Psoas muscle (tissue), 8 donors: ENCODE data around the gene CNOT9. TPM values are rescaled to one million over a fixed set of nuclear protein-coding genes. Genes with fewer than 3 reads are reported as not detected.

Experiments
- ATAC-seq, 4 donors: fragments of 200-7000 bp; cut with Tn5 transposase; one replicate each; pipeline ENCODE4 v1.9.1; 2020; ENCODE audit warnings: moderate library complexity in 3 of 4, mild to moderate bottlenecking in 2 of 4
- DNase-seq, 2 donors: peaks; one replicate each; pipeline ENCODE4 v3.0.0-alpha.2; 2020
- H3K27ac ChIP-seq: fragments of 200-600 bp; one replicate; pipeline ENCODE4 v1.8.0; 2022
- H3K27me3 ChIP-seq, 3 donors: fragments of 200-600 bp in 1 of 3; one replicate each; pipeline versions ENCODE4 v1.6.1 to v1.8.0; 2013 to 2022; ENCODE audit warnings: low read length in 2 of 3, mild to moderate bottlenecking in 2 of 3, moderate library complexity in 1 of 3; ENCODE audit not compliant: insufficient read depth in 3 of 3
- H3K36me3 ChIP-seq, 2 donors: fragments of 200-600 bp in 1 of 2; one replicate each; pipeline versions ENCODE4 v1.6.1 to v1.8.0; 2013 to 2022; ENCODE audit warnings: low read depth in 1 of 2, mild to moderate bottlenecking in 1 of 2, moderate library complexity in 1 of 2; ENCODE audit not compliant: insufficient read depth in 1 of 2
- H3K4me1 ChIP-seq: fragments of 200-600 bp; one replicate; pipeline ENCODE4 v1.8.0; 2022
- H3K4me3 ChIP-seq: fragments of 200-600 bp; one replicate; pipeline ENCODE4 v1.8.0; 2022; ENCODE audit warnings: mild to moderate bottlenecking
- H3K9me3 ChIP-seq: fragments of 200-600 bp; one replicate; pipeline ENCODE4 v1.8.0; 2022
- WGBS, 3 donors: extraction: QIAGEN DNeasy Blood & Tissue Kit; methylation state at CpG; one replicate each; pipeline versions ENCODE4 v1.1.6 to v1.1.7; 2013; 5-methylcytosine and 5-hydroxymethylcytosine counted together
- intact Hi-C, 2 donors: fragments of 100-400 bp; cut with DNase I; formaldehyde crosslinking; loops; one replicate each; pipeline versions ENCODE4 v1.11.0 to v1.14.2; 2022
- polyA plus RNA-seq, 3 donors: library from polyadenylated mRNA; stranded (reverse); fragments of 200-250 nt; gene quantifications; one replicate each; pipeline ENCODE4 v1.2.3, GENCODE V29; 2013
- total RNA-seq, 4 donors: library from RNA; stranded (reverse); fragmentation: NEBNext Ultra II Directional in 2 of 4; extraction: Animal tissue kit (Norgen Biotek cat#: 25700) in 2 of 4; gene quantifications; one replicate each; pipeline versions ENCODE4 v1.2.1 to v1.2.4, GENCODE V29; 2021 to 2023
- TF ChIP-seq, protein P1 (sequence below): fragments of 200-600 bp; IDR thresholded peaks from one replicate; pipeline ENCODE4 v1.8.0; 2022; ENCODE audit warnings: antibody characterized with exemption
- donor health status: healthy with polysubstance abuse.
- donor health status: DM: no; HTN: no; CAD: no; lungs with moderate emphysema.
- donor health status: Bipolar disorder and iron deficiency.
- donor health status: healthy.
- donor health status: DM: yes; HTN: yes; CAD: no.
- donor health status: DM: no; HTN: no; CAD: no.
- donor health status: DM: no; HTN: no; CAD: no.
- donor health status: DM: yes; HTN: yes; CAD: no.

Gene CNOT9
- total and polyA plus RNA-seq, 7 donors = 12.3 to 22.9 (median 17.9) TPM

DNA sequence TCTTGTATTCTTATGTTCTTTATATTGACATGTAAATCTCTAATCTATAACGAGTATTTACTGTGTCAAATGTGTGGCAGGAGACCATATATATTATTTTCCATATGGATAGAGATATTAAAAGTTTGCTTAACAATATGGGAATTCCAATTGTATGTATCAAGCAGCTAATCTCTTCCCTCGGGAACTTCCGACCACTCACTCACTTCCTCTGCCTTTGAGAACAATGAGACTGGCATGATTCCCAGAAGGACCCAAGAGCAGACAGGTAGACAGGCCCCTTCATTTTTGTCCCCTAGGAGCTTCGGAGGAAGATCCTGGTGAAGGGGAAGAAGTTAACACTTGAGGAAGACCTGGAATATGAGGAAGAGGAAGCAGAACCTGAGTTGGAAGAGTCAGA lies 63.2 kb downstream of the CNOT9 start:
- H3K27me3 ChIP-seq = no peaks in the 10 kb centered on the region
- ATAC-seq = no peak
- no peak overlapping the region for H3K27ac ChIP-seq
- WGBS, 3 donors = 67 to 69% (median 67%) methylated on average over 4 of the region's 4 CpGs
- no peak overlapping the region for H3K4me3 ChIP-seq
- H3K9me3 ChIP-seq = no peaks in the 10 kb centered on the region
- peaks cover 14 to 97% of the 10 kb centered on the region in 2 donors for H3K36me3 ChIP-seq
- TF ChIP-seq, protein P1, sequence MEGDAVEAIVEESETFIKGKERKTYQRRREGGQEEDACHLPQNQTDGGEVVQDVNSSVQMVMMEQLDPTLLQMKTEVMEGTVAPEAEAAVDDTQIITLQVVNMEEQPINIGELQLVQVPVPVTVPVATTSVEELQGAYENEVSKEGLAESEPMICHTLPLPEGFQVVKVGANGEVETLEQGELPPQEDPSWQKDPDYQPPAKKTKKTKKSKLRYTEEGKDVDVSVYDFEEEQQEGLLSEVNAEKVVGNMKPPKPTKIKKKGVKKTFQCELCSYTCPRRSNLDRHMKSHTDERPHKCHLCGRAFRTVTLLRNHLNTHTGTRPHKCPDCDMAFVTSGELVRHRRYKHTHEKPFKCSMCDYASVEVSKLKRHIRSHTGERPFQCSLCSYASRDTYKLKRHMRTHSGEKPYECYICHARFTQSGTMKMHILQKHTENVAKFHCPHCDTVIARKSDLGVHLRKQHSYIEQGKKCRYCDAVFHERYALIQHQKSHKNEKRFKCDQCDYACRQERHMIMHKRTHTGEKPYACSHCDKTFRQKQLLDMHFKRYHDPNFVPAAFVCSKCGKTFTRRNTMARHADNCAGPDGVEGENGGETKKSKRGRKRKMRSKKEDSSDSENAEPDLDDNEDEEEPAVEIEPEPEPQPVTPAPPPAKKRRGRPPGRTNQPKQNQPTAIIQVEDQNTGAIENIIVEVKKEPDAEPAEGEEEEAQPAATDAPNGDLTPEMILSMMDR = no peak
- DNase-seq = no peak
- intact Hi-C loops = no loop called here
- H3K4me1 ChIP-seq = no peaks in the 10 kb centered on the region

DNA sequence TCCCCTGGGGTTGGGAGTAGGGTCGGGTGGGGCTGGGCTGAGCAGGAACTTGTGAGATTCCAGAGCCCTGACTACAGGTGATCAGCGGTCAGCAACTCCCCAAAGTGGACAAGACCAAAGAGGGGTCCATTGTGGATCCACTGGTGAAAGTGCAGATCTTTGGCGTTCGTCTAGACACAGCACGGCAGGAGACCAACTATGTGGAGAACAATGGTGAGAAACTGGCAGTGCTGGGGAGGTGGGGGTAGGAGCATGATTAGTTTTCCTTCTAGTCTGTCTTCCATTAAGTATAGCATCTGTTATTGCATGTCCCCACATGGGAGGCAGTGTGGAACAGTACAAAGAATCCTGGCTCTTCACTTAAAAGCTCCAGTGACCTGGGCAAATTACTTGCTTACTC lies 67.1 kb downstream of the CNOT9 start:
- Histone ChIP-seq H3K36me3 (peaks cover 17 to 100% of the 10 kb centered on the region in 2 donors), H3K4me3 (no peak overlapping the region), H3K4me1 (no peaks in the 10 kb centered on the region), H3K27ac (no peak overlapping the region), H3K27me3 (no peaks in the 10 kb centered on the region), H3K9me3 (no peaks in the 10 kb centered on the region)
- no peak for ATAC-seq
- intact Hi-C loops = no loop called here
- WGBS, 3 donors = 87 to 92% (median 90%) methylated on average over 5 of the region's 5 CpGs
- no peak for DNase-seq
- TF ChIP-seq, protein P1 = no peak

DNA sequence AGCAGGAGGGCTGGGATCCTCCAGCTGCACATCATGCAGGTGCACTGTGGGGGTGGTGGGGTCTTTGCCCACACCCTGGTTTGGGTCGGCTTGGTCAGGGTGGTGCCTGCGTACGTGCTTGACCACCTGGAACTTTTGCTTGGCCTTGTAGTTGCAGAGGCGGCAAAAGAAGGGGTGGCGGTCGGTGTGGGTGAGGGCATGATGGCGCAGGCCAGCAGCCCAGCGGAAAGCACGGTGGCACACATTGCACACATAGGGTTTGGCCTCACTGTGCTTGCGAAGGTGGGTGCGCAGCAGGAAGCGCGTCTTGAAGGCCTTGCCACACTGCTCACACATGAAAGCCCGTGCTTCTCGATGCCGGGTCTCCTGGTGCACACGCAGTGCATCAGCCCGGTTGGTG lies 69.7 kb downstream of the CNOT9 start:
- H3K36me3 ChIP-seq = peaks cover 15 to 98% of the 10 kb centered on the region in 2 donors

DNA sequence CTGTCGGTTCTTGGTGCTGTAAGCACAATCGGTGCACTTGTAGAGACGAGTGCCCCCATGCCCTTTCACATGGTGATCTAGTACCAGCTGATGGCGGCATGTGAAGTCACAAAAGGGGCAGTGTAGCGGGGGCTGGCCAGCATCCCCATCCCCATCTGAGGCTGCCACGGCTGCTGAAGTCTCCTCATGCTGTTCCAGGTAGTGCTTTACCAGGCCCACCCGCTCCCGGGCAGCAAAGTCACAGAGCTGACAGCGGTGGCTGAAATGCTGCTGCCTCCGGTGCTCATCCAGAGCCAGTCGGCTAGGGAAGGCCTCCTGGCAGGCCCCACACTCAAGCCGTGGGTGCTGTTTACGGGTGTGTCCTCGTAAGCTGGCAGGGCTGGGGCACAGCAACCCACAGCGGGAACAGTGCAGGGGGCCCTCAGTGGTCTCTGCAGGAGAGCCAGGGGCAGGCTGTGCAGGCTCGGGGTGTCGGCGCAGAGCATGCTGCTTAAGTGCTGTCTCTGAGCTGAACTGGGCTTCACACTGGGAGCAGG lies 73.5 kb downstream of the CNOT9 start:
- Histone ChIP-seq H3K36me3 (peaks cover 13 to 97% of the 10 kb centered on the region in 2 donors), H3K27me3 (no peaks in the 10 kb centered on the region), H3K4me1 (no peaks in the 10 kb centered on the region), H3K9me3 (no peaks in the 10 kb centered on the region), H3K27ac (no peak overlapping the region), H3K4me3 (no peak overlapping the region)
- TF ChIP-seq, protein P1 = no peak
- ATAC-seq (peak in 2 of 4 donors; percentile 22 to 24), DNase-seq (no peak)
- whole genome bisulfite sequencing, 3 donors = 79 to 94% (median 84%) methylated on average over 18 of the region's 18 CpGs
- intact Hi-C loops = no loop called here

More for the DNA sequence above, 69.7 kb downstream of the CNOT9 start:
- Histone ChIP-seq H3K4me1 (no peaks in the 10 kb centered on the region), H3K9me3 (no peaks in the 10 kb centered on the region), H3K27me3 (no peaks in the 10 kb centered on the region), H3K4me3 (no peak overlapping the region), H3K27ac (no peak overlapping the region)
- ATAC-seq (no peak), DNase-seq (no peak)
- intact Hi-C loops = no loop called here
- WGBS, 3 donors = 96 to 97% (median 97%) methylated on average over 18 of the region's 18 CpGs
- TF ChIP-seq, protein P1 = no peak

DNA sequence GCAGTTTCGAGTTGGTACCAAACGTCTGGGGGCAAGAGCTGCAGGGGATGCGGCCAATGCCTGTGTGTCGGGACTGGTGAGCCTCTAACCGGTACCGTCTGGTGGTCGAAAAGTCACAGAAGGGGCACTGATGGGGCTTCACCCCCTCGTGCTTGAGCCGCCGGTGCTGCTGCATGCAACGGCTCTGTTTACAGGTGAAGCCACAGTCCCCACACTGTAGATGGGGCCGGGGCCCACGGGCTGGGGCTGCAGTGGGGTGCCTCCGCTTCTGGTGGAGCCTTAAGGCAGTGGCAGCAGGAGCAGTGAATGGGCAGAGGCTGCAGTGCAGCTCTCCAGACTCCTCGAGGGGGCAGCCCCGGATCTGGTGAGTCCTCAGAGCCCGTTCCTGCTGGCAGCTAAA lies 74.1 kb downstream of the CNOT9 start:
- WGBS, 3 donors = 82 to 87% (median 83%) methylated on average over 17 of the region's 17 CpGs
- Histone ChIP-seq H3K27ac (no peak overlapping the region), H3K4me1 (no peaks in the 10 kb centered on the region), H3K9me3 (no peaks in the 10 kb centered on the region), H3K27me3 (no peaks in the 10 kb centered on the region), H3K4me3 (no peak overlapping the region), H3K36me3 (peaks cover 13 to 97% of the 10 kb centered on the region in 2 donors)
- DNase-seq (no peak), ATAC-seq (peak in 1 of 4 donors; percentile 18)
- intact Hi-C loops = no loop called here
- TF ChIP-seq, protein P1 = no peak
